Adipose tissue (tissue), 3 donors: Measurements from ENCODE around the gene SRRM2. TPM values are rescaled to one million over a fixed set of nuclear protein-coding genes. Genes with fewer than 3 reads are reported as not detected.
A peak's percentile ranks its signal among the peaks of the same experiment; 100 is the strongest.

Experiments
- H3K27ac ChIP-seq: one replicate; pipeline ENCODE4 v1.5.1; 2013; ENCODE audit warnings: low read depth, low read length
- WGBS, 3 donors: extraction: QIAGEN DNeasy Blood & Tissue Kit; methylation state at CpG; one replicate each; pipeline ENCODE4 v1.1.7; 2013; 5-methylcytosine and 5-hydroxymethylcytosine counted together
- polyA plus RNA-seq, 3 donors: library from polyadenylated mRNA; stranded (reverse); fragments of 200-250 nt; gene quantifications; one replicate each; pipeline ENCODE4 v1.2.3, GENCODE V29; 2013
- donor health status: healthy with polysubstance abuse.
- donor health status: Bipolar disorder and iron deficiency.
- donor health status: healthy.

SRRM2 gene
- polyA plus RNA-seq, 3 donors: 342 to 782 (median 459) TPM

- H3K27ac ChIP-seq: peak overlapping the region; percentile 70
- 58 to 59% (median 59%) methylated on average over 23 of the region's 23 CpGs for WGBS, 3 donors
These were observed 832 bp upstream of the SRRM2 start for GRCh38 chr16:2751577-2752034.

- WGBS, 3 donors: 0 to 1% (median 1%) methylated on average over 50 to 73 of the region's 82 CpGs
- H3K27ac ChIP-seq: peak overlapping the region; percentile 87
These were observed 653 bp downstream of the SRRM2 start for GRCh38 chr16:2752850-2753732.

GRCh38 chr16:2753733-2754020 lies 1.2 kb downstream of the SRRM2 start:
- 1 to 3% (median 1%) methylated on average over 7 of the region's 7 CpGs for WGBS, 3 donors
- no peak overlapping the region for H3K27ac ChIP-seq

DNA sequence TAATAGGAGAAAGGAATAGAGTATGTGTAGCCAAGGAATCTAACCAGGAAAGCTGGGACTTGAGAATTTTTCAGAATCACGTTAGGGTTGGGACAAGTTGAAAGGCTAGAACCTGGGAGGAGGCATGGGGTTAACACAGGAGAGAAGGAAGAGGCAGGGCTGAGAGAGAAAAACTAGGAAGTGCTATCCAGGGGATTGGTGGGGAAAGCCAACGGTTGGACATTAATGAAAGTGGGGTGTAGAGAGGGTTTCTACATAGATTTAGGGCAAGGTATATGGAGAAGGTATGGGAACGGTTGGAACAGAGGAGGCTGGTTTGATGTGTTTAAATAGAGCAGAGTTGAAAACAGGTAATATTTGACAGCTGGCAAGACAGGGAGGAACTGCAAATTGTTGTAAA lies 2.7 kb downstream of the SRRM2 start:
- WGBS, 3 donors: 13 to 25% (median 25%) methylated on average over 3 of the region's 3 CpGs
- H3K27ac ChIP-seq: no peak overlapping the region

DNA sequence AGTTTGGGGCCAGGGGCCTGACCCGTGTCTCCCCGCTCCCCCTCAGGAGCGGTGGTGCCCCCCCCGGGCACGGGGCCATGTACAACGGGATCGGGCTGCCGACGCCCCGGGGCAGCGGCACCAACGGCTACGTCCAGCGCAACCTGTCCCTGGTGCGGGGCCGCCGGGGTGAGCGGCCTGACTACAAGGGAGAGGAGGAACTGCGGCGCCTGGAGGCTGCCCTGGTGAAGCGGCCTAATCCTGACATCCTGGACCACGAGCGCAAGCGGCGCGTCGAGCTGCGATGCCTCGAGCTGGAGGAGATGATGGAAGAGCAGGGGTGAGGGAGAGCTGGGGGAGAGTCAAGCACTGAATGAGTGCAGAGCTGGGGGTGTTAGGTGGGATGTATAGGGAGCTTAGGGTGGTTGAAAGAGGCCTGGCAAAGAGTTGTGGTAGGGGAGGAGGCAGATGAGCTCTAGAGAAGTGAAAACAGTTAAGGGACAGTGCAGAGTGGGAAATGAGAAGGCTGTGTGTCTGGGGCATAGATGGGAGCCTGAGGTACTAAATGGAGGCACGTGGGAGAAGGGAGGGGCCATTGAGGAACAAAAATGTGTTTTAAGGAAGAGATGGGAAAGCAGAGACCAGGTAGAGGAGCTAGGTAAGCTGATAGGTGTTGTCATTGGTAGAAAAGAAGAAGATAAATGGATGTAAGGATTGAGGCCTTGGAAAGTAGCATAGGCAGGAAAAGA lies 4.0 kb downstream of the SRRM2 start:
- no peak overlapping the region for H3K27ac ChIP-seq
- 89 to 90% (median 89%) methylated on average over 28 to 30 of the region's 30 CpGs for WGBS, 3 donors

DNA sequence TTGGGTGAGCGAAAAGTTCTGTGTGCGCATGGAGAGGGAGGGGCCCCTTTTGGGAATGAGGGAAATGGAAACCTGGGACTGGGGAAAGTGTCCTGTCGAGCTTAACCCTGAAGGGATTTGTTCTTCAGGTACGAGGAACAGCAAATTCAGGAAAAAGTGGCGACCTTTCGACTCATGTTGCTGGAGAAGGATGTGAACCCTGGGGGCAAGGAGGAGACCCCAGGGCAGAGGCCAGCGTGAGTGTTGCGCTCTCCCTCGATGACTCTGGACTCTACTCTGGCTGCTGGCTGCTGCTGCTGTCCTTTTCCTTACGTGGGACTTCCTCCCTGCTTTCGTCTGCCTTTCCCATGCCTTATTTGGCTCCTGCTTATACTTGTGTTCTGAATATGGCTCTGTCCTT lies 4.9 kb downstream of the SRRM2 start:
- 72 to 82% (median 78%) methylated on average over 11 of the region's 11 CpGs for WGBS, 3 donors
- H3K27ac ChIP-seq: peak overlapping the region; percentile 32

DNA sequence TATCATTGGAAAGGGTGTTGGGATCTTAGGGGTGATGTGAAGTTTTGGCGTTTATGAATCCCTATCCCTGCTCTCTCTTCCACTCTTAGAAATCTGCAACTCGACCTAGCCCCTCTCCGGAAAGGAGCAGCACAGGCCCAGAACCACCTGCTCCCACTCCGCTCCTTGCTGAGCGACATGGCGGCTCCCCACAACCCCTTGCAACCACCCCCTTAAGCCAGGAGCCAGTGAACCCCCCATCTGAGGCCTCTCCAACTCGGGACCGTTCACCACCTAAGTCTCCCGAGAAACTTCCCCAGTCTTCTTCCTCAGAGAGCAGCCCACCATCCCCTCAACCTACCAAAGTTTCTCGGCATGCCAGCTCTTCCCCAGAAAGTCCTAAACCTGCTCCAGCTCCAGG lies 9.0 kb downstream of the SRRM2 start:
- WGBS, 3 donors: 93 to 99% (median 95%) methylated on average over 10 of the region's 10 CpGs

DNA sequence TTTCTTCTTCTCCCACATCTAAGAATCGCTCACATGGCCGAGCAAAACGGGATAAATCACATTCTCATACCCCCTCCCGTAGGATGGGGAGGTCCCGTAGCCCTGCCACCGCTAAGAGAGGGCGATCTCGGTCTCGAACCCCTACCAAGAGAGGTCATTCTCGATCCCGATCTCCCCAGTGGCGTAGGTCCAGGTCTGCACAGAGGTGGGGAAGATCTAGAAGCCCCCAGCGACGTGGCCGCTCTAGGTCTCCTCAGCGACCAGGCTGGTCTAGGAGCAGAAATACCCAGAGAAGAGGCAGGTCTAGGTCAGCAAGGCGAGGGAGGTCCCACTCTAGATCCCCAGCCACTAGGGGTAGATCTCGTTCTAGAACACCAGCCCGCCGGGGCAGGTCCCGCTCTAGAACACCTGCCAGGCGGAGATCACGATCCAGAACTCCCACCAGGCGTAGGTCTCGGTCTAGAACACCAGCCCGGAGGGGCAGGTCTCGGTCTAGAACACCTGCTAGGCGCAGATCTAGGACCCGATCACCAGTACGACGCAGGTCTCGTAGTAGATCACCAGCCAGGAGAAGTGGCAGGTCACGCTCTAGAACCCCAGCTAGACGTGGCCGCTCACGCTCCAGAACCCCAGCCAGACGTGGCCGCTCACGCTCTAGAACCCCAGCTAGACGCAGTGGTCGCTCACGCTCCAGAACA lies 9.6 kb downstream of the SRRM2 start:
- 98 to 99% (median 98%) methylated on average over 42 of the region's 42 CpGs for WGBS, 3 donors

More for the DNA sequence above, 9.0 kb downstream of the SRRM2 start:
- H3K27ac ChIP-seq: no peak overlapping the region

DNA sequence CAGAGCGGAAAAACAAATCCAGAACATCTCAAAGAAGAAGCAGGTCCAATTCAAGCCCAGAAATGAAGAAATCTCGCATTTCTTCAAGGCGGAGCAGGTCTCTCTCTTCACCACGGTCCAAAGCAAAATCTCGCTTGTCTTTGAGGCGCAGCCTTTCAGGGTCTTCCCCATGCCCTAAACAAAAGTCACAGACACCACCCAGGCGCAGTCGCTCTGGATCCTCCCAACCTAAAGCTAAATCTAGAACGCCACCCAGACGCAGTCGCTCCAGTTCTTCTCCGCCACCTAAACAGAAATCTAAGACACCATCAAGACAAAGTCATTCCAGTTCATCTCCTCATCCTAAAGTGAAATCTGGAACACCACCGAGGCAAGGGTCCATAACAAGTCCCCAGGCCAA lies 10.3 kb downstream of the SRRM2 start:
- 97 to 98% (median 98%) methylated on average over 13 of the region's 13 CpGs for WGBS, 3 donors
- no peak overlapping the region for H3K27ac ChIP-seq

More for the DNA sequence above, 9.6 kb downstream of the SRRM2 start:
- H3K27ac ChIP-seq: no peak overlapping the region

DNA sequence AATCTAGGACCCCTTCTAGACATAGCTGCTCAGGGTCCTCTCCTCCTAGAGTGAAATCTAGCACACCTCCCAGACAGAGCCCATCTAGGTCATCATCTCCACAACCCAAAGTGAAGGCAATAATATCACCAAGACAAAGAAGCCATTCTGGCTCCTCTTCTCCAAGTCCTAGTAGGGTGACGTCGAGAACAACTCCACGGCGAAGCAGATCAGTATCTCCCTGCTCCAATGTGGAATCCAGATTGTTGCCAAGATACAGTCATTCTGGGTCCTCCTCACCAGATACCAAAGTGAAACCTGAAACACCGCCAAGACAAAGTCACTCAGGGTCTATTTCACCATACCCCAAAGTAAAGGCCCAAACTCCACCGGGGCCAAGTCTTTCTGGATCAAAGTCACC lies 10.7 kb downstream of the SRRM2 start:
- H3K27ac ChIP-seq: no peak overlapping the region

GRCh38 chr16:2764718-2765117 lies 12.3 kb downstream of the SRRM2 start:
- no peak overlapping the region for H3K27ac ChIP-seq
- WGBS, 3 donors: 87 to 98% (median 96%) methylated on average over 9 of the region's 9 CpGs

More for the DNA sequence above, 10.7 kb downstream of the SRRM2 start:
- 85 to 97% (median 92%) methylated on average over 6 of the region's 6 CpGs for WGBS, 3 donors

- 95 to 98% (median 98%) methylated on average over 73 of the region's 73 CpGs for WGBS, 3 donors
- H3K27ac ChIP-seq: no peak overlapping the region
These were observed 13.3 kb downstream of the SRRM2 start for GRCh38 chr16:2765462-2766404.

- 95 to 97% (median 95%) methylated on average over 44 of the region's 44 CpGs for WGBS, 3 donors
- no peak overlapping the region for H3K27ac ChIP-seq
These were observed 14.1 kb downstream of the SRRM2 start for GRCh38 chr16:2766430-2767139.

GRCh38 chr16:2767140-2767731 lies 14.8 kb downstream of the SRRM2 start:
- no peak overlapping the region for H3K27ac ChIP-seq
- 74 to 91% (median 90%) methylated on average over 19 of the region's 19 CpGs for WGBS, 3 donors

- 59 to 73% (median 64%) methylated on average over 14 of the region's 14 CpGs for WGBS, 3 donors
- H3K27ac ChIP-seq: no peak overlapping the region
These were observed 15.5 kb downstream of the SRRM2 start for GRCh38 chr16:2767891-2768290.

DNA sequence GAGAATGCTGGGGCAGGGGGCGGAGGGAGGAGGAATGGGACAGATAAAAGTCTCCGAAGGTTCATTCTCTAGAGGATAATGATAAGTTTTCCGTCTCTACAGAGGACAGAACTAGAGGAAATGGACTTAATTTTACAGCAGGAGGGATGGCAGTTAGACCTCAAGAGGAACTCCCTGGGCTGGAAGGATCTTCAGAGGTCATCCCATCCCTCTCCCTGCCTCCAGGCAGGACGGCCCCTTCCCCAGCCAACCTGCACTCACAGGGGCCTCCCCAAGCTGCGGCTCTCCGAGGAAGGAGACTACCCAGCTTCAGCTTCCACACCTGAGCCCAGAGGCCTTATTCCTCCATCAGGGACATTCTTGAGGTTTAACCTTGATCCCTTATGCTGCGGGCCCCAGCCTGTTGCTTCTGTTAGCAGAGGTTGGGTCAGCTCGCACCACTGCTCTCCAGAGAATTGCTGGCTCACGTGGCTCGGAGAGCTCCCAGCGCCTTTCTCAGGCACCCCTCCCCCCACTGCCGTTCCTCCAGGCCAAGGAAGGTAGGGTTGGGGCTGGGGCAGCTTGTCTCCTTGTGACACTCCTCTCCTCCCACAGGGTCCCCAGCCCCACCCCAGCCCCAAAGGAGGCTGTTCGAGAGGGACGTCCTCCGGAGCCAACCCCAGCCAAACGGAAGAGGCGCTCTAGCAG lies 16.1 kb downstream of the SRRM2 start:
- H3K27ac ChIP-seq: no peak overlapping the region
- 72 to 79% (median 77%) methylated on average over 16 to 17 of the region's 17 CpGs for WGBS, 3 donors
